GM23338 (cell line): ENCODE data around the gene DAZAP1. TPM values are rescaled to one million over a fixed set of nuclear protein-coding genes. Genes with fewer than 3 reads are reported as not detected.

ENCODE experiments used
- ATAC-seq: fragments of 200-7000 bp; cut with Tn5 transposase; 3 replicates; pipeline ENCODE4 v1.9.1; 2020
- DNase-seq: peaks from one replicate; pipeline ENCODE4 v3.0.0-alpha.2; 2015; ENCODE audit warnings: low spot score
- H2AFZ ChIP-seq: fragments of 200-600 bp; sonication (generic); 2 replicates; pipeline ENCODE4 v1.8.0; 2016; ENCODE audit warnings: antibody characterized with exemption, mild to moderate bottlenecking, moderate library complexity
- H3F3A ChIP-seq: fragments of 200-600 bp; sonication (generic); replicated peaks from 2 replicates; pipeline ENCODE4 v1.8.0; 2017; ENCODE audit warnings: antibody characterized with exemption, mixed run types, low read depth
- H3K27ac ChIP-seq: fragments of 200-600 bp; sonication (generic); 2 replicates; pipeline ENCODE4 v1.6.1; 2016; ENCODE audit warnings: low read depth
- H3K27me3 ChIP-seq: fragments of 200-600 bp; sonication (generic); 2 replicates; pipeline ENCODE4 v1.8.0; 2016; ENCODE audit warnings: mild to moderate bottlenecking, mixed run types, moderate library complexity; ENCODE audit not compliant: insufficient read depth
- H3K36me3 ChIP-seq: fragments of 200-600 bp; sonication (generic); 2 replicates; pipeline ENCODE4 v1.8.0; 2016; ENCODE audit warnings: mild to moderate bottlenecking; ENCODE audit not compliant: insufficient read depth
- H3K4me1 ChIP-seq: fragments of 200-600 bp; sonication (generic); 2 replicates; pipeline ENCODE4 v1.8.0; 2016; ENCODE audit warnings: mild to moderate bottlenecking, moderate library complexity; ENCODE audit not compliant: insufficient read depth
- H3K4me2 ChIP-seq: fragments of 200-600 bp; sonication (generic); 2 replicates; pipeline ENCODE4 v1.7.1; 2017; ENCODE audit warnings: mixed run types
- H3K4me3 ChIP-seq: fragments of 200-600 bp; sonication (generic); 2 replicates; pipeline ENCODE4 v1.6.1; 2016; ENCODE audit warnings: mixed run types
- H3K79me2 ChIP-seq: fragments of 200-600 bp; sonication (generic); replicated peaks from 2 replicates; pipeline ENCODE4 v1.8.0; 2017; ENCODE audit warnings: mild to moderate bottlenecking; ENCODE audit not compliant: insufficient read depth
- H3K9me2 ChIP-seq: fragments of 200-600 bp; sonication (generic); 2 replicates; pipeline ENCODE4 v1.8.0; 2017; ENCODE audit not compliant: insufficient read depth
- H4K20me1 ChIP-seq: fragments of 200-600 bp; sonication (generic); replicated peaks from 2 replicates; pipeline ENCODE4 v1.8.0; 2017; ENCODE audit warnings: mild to moderate bottlenecking; ENCODE audit not compliant: insufficient read depth
- H3K27ac Mint-ChIP-seq: 2 replicates; pipeline ENCODE4 v1.8.0; 2020; ENCODE audit warnings: inconsistent platforms, mild to moderate bottlenecking, moderate library complexity, mixed read lengths
- H3K27me3 Mint-ChIP-seq: 3 replicates; pipeline ENCODE4 v1.8.0; 2022; ENCODE audit warnings: low read depth, mild to moderate bottlenecking, moderate library complexity, mixed read lengths, inconsistent platforms; ENCODE audit not compliant: insufficient read depth, poor library complexity
- H3K36me3 Mint-ChIP-seq: 3 replicates; pipeline ENCODE4 v1.8.0; 2021; ENCODE audit warnings: low read depth, mild to moderate bottlenecking, inconsistent platforms, moderate library complexity, mixed read lengths
- H3K4me1 Mint-ChIP-seq: 3 replicates; pipeline ENCODE4 v1.8.0; 2020; ENCODE audit warnings: mild to moderate bottlenecking, inconsistent platforms, mixed read lengths
- H3K4me3 Mint-ChIP-seq: 3 replicates; pipeline ENCODE4 v1.8.0; 2021; ENCODE audit warnings: moderate library complexity, mild to moderate bottlenecking, inconsistent platforms, mixed read lengths
- H3K9me3 Mint-ChIP-seq: 3 replicates; pipeline ENCODE4 v1.8.0; 2020; ENCODE audit warnings: moderate library complexity, mild to moderate bottlenecking, inconsistent platforms, mixed read lengths
- CREB1 ChIP-seq: fragments of 250-450 bp; sonication (Bioruptor Pico); IDR thresholded peaks from 2 replicates; pipeline ENCODE4 v1.5.0; 2020; ENCODE audit warnings: low read depth, mild to moderate bottlenecking, moderate library complexity
- EZH2 ChIP-seq: fragments of 200-600 bp; sonication (generic); IDR thresholded peaks from one replicate; pipeline ENCODE4 v1.8.0; 2017; ENCODE audit warnings: antibody characterized with exemption, mild to moderate bottlenecking, low read depth; ENCODE audit not compliant: unreplicated experiment
- EZH2phosphoT487 ChIP-seq: fragments of 200-600 bp; sonication (generic); IDR thresholded peaks from one replicate; pipeline ENCODE4 v1.8.1; 2018; ENCODE audit warnings: antibody characterized with exemption; ENCODE audit not compliant: unreplicated experiment
- JUNB ChIP-seq: IDR thresholded peaks from one replicate; pipeline ENCODE4 v1.6.1; 2016; ENCODE audit warnings: antibody characterized with exemption; ENCODE audit not compliant: unreplicated experiment
- NANOG ChIP-seq: IDR thresholded peaks from 2 replicates; pipeline ENCODE4 v1.6.1; 2016; ENCODE audit warnings: antibody characterized with exemption, borderline replicate concordance
- POLR2AphosphoS5 ChIP-seq: IDR thresholded peaks from 2 replicates; pipeline ENCODE4 v1.6.1; 2016; ENCODE audit warnings: antibody characterized with exemption, low read depth
- STAT1 ChIP-seq: IDR thresholded peaks from one replicate; pipeline ENCODE4 v1.6.1; 2016; ENCODE audit warnings: antibody characterized with exemption; ENCODE audit not compliant: unreplicated experiment
- ZNF114 ChIP-seq: fragments of 250-450 bp; sonication (Bioruptor Pico); IDR thresholded peaks from 2 replicates; pipeline ENCODE4 v1.5.0; 2020; ENCODE audit warnings: mild to moderate bottlenecking, moderate library complexity
- ZNF331 ChIP-seq: fragments of 250-450 bp; sonication (Bioruptor Pico); IDR thresholded peaks from 2 replicates; pipeline ENCODE4 v1.5.0; 2020; ENCODE audit warnings: low read depth, mild to moderate bottlenecking, moderate library complexity
- polyA plus RNA-seq: library from polyadenylated mRNA; unstranded; fragments of >200 nt; fragmentation: Nextera tagmentation; extraction: Ambion mirVana; gene quantifications from 2 replicates; pipeline ENCODE4 v1.2.1, GENCODE V29; 2016
- total RNA-seq: library from RNA; depleted of rRNA; stranded (reverse); fragments of >200 nt; shearing (Covaris generic); gene quantifications from 2 replicates; pipeline ENCODE4 v1.2.3, GENCODE V29; 2014
- TF ChIP-seq, protein P1 (sequence below), 2 experiments: fragments of 200-600 bp in 1 of 2; sonication (generic) in 1 of 2; conservative IDR thresholded peaks; 2 replicates each; pipeline versions ENCODE4 v1.5.1 to v1.6.1; 2016 to 2017; ENCODE audit warnings: antibody characterized with exemption in 2 of 2, low read depth in 2 of 2, mild to moderate bottlenecking in 2 of 2, moderate library complexity in 1 of 2
- TF ChIP-seq, protein P2 (sequence below): fragments of 250-450 bp; sonication (Bioruptor Pico); IDR thresholded peaks from 2 replicates; pipeline ENCODE4 v1.5.0; 2020; ENCODE audit warnings: mild to moderate bottlenecking, moderate library complexity
- TF ChIP-seq, protein P3 (sequence below): IDR thresholded peaks from one replicate; pipeline ENCODE4 v1.6.1; 2018; ENCODE audit warnings: antibody characterized with exemption; ENCODE audit not compliant: unreplicated experiment
- TF ChIP-seq, protein P4 (sequence below): IDR thresholded peaks from 2 replicates; pipeline ENCODE4 v1.6.1; 2016; ENCODE audit warnings: antibody characterized with exemption

Gene DAZAP1
- total and polyA plus RNA-seq, 2 experiments from 2014 or later, result 44.1 to 194 TPM

DNA sequence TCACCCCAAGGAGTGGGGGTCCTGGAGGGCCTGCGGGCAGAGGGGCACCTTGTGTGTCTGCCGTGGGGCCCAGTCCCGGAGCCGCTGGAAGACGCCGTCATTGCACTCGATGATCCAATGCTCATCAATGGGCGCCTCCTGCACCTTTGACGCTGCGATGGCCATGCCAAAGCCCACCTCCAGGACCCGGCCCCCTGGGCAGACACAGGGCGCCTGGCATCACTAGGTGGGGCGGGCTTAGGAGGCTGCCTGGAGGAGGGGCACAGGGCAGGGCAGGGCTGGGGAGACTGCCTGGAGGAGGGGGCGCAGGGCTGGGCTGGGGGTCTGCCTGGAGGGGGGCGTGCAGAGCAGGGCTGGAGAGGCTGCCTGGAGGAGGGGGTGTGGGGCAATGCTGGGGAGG, 7.6 kb upstream of the DAZAP1 start:
- ATAC-seq, result no peak
- H3K4me3 ChIP-seq, result no peak overlapping the region
- no peak overlapping the region for H3K27ac Mint-ChIP-seq
- peaks cover 4% of the 10 kb centered on the region; the same call in 1 of the 2 replicates for H3F3A ChIP-seq
- no peaks in the 10 kb centered on the region; the same call in 2 of the 3 replicates for H3K36me3 Mint-ChIP-seq
- no peak overlapping the region for H3K27ac ChIP-seq
- 0 out of 2 replicates have a peak, but pooled peaks cover 5% of the 10 kb centered on the region for H3K4me1 ChIP-seq
- no peaks in the 10 kb centered on the region for H3K9me2 ChIP-seq
- H3K4me3 Mint-ChIP-seq, result no peak overlapping the region
- H3K79me2 ChIP-seq, result no peaks in the 10 kb centered on the region
- H3K36me3 ChIP-seq, result no peaks in the 10 kb centered on the region
- no peak for DNase-seq
- H2AFZ ChIP-seq, result no peak overlapping the region
- H3K9me3 Mint-ChIP-seq, result no peaks in the 10 kb centered on the region
- no peak for TF ChIP-seq STAT1
- no peak for TF ChIP-seq CREB1 (CRISPR knock-in tag)
- TF ChIP-seq, protein P1, sequence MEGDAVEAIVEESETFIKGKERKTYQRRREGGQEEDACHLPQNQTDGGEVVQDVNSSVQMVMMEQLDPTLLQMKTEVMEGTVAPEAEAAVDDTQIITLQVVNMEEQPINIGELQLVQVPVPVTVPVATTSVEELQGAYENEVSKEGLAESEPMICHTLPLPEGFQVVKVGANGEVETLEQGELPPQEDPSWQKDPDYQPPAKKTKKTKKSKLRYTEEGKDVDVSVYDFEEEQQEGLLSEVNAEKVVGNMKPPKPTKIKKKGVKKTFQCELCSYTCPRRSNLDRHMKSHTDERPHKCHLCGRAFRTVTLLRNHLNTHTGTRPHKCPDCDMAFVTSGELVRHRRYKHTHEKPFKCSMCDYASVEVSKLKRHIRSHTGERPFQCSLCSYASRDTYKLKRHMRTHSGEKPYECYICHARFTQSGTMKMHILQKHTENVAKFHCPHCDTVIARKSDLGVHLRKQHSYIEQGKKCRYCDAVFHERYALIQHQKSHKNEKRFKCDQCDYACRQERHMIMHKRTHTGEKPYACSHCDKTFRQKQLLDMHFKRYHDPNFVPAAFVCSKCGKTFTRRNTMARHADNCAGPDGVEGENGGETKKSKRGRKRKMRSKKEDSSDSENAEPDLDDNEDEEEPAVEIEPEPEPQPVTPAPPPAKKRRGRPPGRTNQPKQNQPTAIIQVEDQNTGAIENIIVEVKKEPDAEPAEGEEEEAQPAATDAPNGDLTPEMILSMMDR (conservative IDR thresholded peaks at IDR 0.05; ENCODE audit: low read depth in 2 of 2), result no peak
- no peak for TF ChIP-seq POLR2AphosphoS5
- no peak for TF ChIP-seq ZNF331 (CRISPR knock-in tag)
- no peak for TF ChIP-seq EZH2phosphoT487
- TF ChIP-seq JUNB, result no peak
- TF ChIP-seq, protein P2, sequence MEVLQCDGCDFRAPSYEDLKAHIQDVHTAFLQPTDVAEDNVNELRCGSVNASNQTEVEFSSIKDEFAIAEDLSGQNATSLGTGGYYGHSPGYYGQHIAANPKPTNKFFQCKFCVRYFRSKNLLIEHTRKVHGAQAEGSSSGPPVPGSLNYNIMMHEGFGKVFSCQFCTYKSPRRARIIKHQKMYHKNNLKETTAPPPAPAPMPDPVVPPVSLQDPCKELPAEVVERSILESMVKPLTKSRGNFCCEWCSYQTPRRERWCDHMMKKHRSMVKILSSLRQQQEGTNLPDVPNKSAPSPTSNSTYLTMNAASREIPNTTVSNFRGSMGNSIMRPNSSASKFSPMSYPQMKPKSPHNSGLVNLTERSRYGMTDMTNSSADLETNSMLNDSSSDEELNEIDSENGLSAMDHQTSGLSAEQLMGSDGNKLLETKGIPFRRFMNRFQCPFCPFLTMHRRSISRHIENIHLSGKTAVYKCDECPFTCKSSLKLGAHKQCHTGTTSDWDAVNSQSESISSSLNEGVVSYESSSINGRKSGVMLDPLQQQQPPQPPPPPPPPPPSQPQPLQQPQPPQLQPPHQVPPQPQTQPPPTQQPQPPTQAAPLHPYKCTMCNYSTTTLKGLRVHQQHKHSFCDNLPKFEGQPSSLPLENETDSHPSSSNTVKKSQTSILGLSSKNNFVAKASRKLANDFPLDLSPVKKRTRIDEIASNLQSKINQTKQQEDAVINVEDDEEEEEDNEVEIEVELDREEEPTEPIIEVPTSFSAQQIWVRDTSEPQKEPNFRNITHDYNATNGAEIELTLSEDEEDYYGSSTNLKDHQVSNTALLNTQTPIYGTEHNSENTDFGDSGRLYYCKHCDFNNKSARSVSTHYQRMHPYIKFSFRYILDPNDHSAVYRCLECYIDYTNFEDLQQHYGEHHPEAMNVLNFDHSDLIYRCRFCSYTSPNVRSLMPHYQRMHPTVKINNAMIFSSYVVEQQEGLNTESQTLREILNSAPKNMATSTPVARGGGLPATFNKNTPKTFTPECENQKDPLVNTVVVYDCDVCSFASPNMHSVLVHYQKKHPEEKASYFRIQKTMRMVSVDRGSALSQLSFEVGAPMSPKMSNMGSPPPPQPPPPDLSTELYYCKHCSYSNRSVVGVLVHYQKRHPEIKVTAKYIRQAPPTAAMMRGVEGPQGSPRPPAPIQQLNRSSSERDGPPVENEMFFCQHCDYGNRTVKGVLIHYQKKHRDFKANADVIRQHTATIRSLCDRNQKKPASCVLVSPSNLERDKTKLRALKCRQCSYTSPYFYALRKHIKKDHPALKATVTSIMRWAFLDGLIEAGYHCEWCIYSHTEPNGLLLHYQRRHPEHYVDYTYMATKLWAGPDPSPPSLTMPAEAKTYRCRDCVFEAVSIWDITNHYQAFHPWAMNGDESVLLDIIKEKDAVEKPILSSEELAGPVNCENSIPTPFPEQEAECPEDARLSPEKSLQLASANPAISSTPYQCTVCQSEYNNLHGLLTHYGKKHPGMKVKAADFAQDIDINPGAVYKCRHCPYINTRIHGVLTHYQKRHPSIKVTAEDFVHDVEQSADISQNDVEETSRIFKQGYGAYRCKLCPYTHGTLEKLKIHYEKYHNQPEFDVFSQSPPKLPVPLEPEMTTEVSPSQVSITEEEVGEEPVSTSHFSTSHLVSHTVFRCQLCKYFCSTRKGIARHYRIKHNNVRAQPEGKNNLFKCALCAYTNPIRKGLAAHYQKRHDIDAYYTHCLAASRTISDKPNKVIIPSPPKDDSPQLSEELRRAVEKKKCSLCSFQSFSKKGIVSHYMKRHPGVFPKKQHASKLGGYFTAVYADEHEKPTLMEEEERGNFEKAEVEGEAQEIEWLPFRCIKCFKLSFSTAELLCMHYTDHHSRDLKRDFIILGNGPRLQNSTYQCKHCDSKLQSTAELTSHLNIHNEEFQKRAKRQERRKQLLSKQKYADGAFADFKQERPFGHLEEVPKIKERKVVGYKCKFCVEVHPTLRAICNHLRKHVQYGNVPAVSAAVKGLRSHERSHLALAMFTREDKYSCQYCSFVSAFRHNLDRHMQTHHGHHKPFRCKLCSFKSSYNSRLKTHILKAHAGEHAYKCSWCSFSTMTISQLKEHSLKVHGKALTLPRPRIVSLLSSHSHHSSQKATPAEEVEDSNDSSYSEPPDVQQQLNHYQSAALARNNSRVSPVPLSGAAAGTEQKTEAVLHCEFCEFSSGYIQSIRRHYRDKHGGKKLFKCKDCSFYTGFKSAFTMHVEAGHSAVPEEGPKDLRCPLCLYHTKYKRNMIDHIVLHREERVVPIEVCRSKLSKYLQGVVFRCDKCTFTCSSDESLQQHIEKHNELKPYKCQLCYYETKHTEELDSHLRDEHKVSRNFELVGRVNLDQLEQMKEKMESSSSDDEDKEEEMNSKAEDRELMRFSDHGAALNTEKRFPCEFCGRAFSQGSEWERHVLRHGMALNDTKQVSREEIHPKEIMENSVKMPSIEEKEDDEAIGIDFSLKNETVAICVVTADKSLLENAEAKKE (CRISPR knock-in tag), result no peak
- TF ChIP-seq, protein P3, sequence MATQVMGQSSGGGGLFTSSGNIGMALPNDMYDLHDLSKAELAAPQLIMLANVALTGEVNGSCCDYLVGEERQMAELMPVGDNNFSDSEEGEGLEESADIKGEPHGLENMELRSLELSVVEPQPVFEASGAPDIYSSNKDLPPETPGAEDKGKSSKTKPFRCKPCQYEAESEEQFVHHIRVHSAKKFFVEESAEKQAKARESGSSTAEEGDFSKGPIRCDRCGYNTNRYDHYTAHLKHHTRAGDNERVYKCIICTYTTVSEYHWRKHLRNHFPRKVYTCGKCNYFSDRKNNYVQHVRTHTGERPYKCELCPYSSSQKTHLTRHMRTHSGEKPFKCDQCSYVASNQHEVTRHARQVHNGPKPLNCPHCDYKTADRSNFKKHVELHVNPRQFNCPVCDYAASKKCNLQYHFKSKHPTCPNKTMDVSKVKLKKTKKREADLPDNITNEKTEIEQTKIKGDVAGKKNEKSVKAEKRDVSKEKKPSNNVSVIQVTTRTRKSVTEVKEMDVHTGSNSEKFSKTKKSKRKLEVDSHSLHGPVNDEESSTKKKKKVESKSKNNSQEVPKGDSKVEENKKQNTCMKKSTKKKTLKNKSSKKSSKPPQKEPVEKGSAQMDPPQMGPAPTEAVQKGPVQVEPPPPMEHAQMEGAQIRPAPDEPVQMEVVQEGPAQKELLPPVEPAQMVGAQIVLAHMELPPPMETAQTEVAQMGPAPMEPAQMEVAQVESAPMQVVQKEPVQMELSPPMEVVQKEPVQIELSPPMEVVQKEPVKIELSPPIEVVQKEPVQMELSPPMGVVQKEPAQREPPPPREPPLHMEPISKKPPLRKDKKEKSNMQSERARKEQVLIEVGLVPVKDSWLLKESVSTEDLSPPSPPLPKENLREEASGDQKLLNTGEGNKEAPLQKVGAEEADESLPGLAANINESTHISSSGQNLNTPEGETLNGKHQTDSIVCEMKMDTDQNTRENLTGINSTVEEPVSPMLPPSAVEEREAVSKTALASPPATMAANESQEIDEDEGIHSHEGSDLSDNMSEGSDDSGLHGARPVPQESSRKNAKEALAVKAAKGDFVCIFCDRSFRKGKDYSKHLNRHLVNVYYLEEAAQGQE, result no peak
- TF ChIP-seq NANOG, result no peak
- TF ChIP-seq ZNF114, result no peak
- no peak for TF ChIP-seq EZH2
- TF ChIP-seq, protein P4, sequence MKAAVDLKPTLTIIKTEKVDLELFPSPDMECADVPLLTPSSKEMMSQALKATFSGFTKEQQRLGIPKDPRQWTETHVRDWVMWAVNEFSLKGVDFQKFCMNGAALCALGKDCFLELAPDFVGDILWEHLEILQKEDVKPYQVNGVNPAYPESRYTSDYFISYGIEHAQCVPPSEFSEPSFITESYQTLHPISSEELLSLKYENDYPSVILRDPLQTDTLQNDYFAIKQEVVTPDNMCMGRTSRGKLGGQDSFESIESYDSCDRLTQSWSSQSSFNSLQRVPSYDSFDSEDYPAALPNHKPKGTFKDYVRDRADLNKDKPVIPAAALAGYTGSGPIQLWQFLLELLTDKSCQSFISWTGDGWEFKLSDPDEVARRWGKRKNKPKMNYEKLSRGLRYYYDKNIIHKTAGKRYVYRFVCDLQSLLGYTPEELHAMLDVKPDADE, result no peak
- H3K4me1 Mint-ChIP-seq, result peaks cover 6% of the 10 kb centered on the region; the same call in 2 of the 3 replicates
- H4K20me1 ChIP-seq, result no peaks in the 10 kb centered on the region; the same call in 1 of the 2 replicates
- H3K4me2 ChIP-seq, result no peak overlapping the region
- peaks cover 8% of the 10 kb centered on the region for H3K27me3 Mint-ChIP-seq
- peaks cover 6% of the 10 kb centered on the region; the same call in 1 of the 2 replicates for H3K27me3 ChIP-seq
